ENCODE data around the gene BRSK2. TPM values are rescaled to one million over a fixed set of nuclear protein-coding genes. Genes with fewer than 3 reads are reported as not detected.

The BRSK2 gene
- total and polyA plus RNA-seq, 2 donors (not counting 1 experiment from before 2014, with no cell fraction given): 0.11 to 0.33 TPM

- no peak for DNase-seq (ENCODE audit: low read depth in 2 of 2)
- TF ChIP-seq EZH2 (IDR thresholded peaks at IDR 0.05; ENCODE audit: low read length, missing control alignments) (no peak), CTCF (conservative IDR thresholded peaks at IDR 0.05 in 1 of 2, IDR thresholded peaks at IDR 0.05 in 1 of 2; ENCODE audit: low read depth in 1 of 2, low read length in 2 of 2) (no peak)
These were observed 111.0 kb downstream of the BRSK2 start for GRCh38 chr11:1500466-1501420.

GRCh38 chr11:1501421-1502167, 111.9 kb downstream of the BRSK2 start:
- H4K20me1 ChIP-seq (ENCODE audit: control insufficient read depth, extremely low read depth, insufficient read depth, low read length): peaks cover 2% of the 10 kb centered on the region
- H2AFZ ChIP-seq (ENCODE audit: low read length): no peak overlapping the region
- peaks cover 5% of the 10 kb centered on the region for H3K79me2 ChIP-seq (ENCODE audit: control insufficient read depth, insufficient read depth, low read length)
- no peak for DNase-seq (ENCODE audit: low read depth in 2 of 2)
- H3K27ac ChIP-seq (ENCODE audit: insufficient read depth, low read length): no peak overlapping the region
- H3K9ac ChIP-seq (ENCODE audit: insufficient read depth, low read length): no peak overlapping the region
- H3K27me3 ChIP-seq (ENCODE audit: control insufficient read depth, insufficient read depth, low read length): no peaks in the 10 kb centered on the region
- no peaks in the 10 kb centered on the region for H3K4me1 ChIP-seq (ENCODE audit: control insufficient read depth, extremely low read depth, insufficient read depth, low read length)
- no peaks in the 10 kb centered on the region for H3K9me3 ChIP-seq (ENCODE audit: control insufficient read depth, insufficient read depth, low read depth, low read length)
- no peak overlapping the region for H3K4me2 ChIP-seq (ENCODE audit: extremely low read depth, insufficient read depth, low read length)
- TF ChIP-seq CTCF (conservative IDR thresholded peaks at IDR 0.05 in 1 of 2, IDR thresholded peaks at IDR 0.05 in 1 of 2; ENCODE audit: low read depth in 1 of 2, low read length in 2 of 2): no peak
- no peak for TF ChIP-seq EZH2 (IDR thresholded peaks at IDR 0.05; ENCODE audit: low read length, missing control alignments)
- H3K36me3 ChIP-seq (ENCODE audit: control insufficient read depth, insufficient read depth, low read length): no peaks in the 10 kb centered on the region
- no peak overlapping the region for H3K4me3 ChIP-seq (replicated peaks in 1 of 4; ENCODE audit: control extremely low read depth in 1 of 4, insufficient read depth in 1 of 4, low read depth in 3 of 4, low read length in 4 of 4)

More at GRCh38 chr11:1500466-1501420, 111.0 kb downstream of the BRSK2 start:
- Histone ChIP-seq H3K27me3 (ENCODE audit: control insufficient read depth, insufficient read depth, low read length) (no peaks in the 10 kb centered on the region), H3K4me3 (replicated peaks in 1 of 4; ENCODE audit: control extremely low read depth in 1 of 4, insufficient read depth in 1 of 4, low read depth in 3 of 4, low read length in 4 of 4) (no peak overlapping the region), H3K79me2 (ENCODE audit: control insufficient read depth, insufficient read depth, low read length) (peaks cover 5% of the 10 kb centered on the region), H3K4me2 (ENCODE audit: extremely low read depth, insufficient read depth, low read length) (no peak overlapping the region), H3K4me1 (ENCODE audit: control insufficient read depth, extremely low read depth, insufficient read depth, low read length) (no peaks in the 10 kb centered on the region), H2AFZ (ENCODE audit: low read length) (no peak overlapping the region), H3K9ac (ENCODE audit: insufficient read depth, low read length) (no peak overlapping the region), H3K36me3 (ENCODE audit: control insufficient read depth, insufficient read depth, low read length) (no peaks in the 10 kb centered on the region), H4K20me1 (ENCODE audit: control insufficient read depth, extremely low read depth, insufficient read depth, low read length) (peaks cover 2% of the 10 kb centered on the region), H3K9me3 (ENCODE audit: control insufficient read depth, insufficient read depth, low read depth, low read length) (no peaks in the 10 kb centered on the region), H3K27ac (ENCODE audit: insufficient read depth, low read length) (no peak overlapping the region)
